Stomach (tissue), 9 donors: ENCODE measurements around the gene LPAR3. TPM values are rescaled to one million over a fixed set of nuclear protein-coding genes. Genes with fewer than 3 reads are reported as not detected.

ENCODE experiments used
- DNase-seq, 2 donors: peaks; one replicate each; pipeline versions ENCODE4 v3.0.0 to v3.0.0-alpha.2; 2013 to 2019
- H3K27ac ChIP-seq, 5 donors: fragments of 200-600 bp in 4 of 5; sonication (generic) in 4 of 5; one replicate each; pipeline ENCODE4 v1.5.1; 2013 to 2019; ENCODE audit warnings: mild to moderate bottlenecking in 1 of 5, moderate library complexity in 1 of 5
- H3K27me3 ChIP-seq, 3 donors: fragments of 200-600 bp; sonication (generic); one replicate each; pipeline ENCODE4 v1.5.1; 2017 to 2019; ENCODE audit warnings: mixed run types in 1 of 3
- H3K36me3 ChIP-seq, 4 donors: fragments of 200-600 bp; sonication (generic); 1 replicate in 3 of 4; 2 replicates in 1 of 4; pipeline ENCODE4 v1.5.1; 2016 to 2019
- H3K4me1 ChIP-seq, 4 donors: fragments of 200-600 bp; sonication (generic); one replicate each; pipeline ENCODE4 v1.5.1; 2016 to 2019
- H3K4me3 ChIP-seq, 4 donors: fragments of 200-600 bp; sonication (generic) in 3 of 4; one replicate each; pipeline ENCODE4 v1.5.1; 2016 to 2019; ENCODE audit warnings: mild to moderate bottlenecking in 1 of 4
- H3K9me3 ChIP-seq, 4 donors: fragments of 200-600 bp; sonication (generic); one replicate each; pipeline ENCODE4 v1.5.1; 2016 to 2019
- CTCF ChIP-seq, 7 experiments: fragments of 450-650 bp in 4 of 7; fragments of 200-600 bp in 3 of 7; sonication (generic) in 3 of 7; IDR thresholded peaks; one replicate each; pipeline ENCODE4 v1.5.1; 2016 to 2019; ENCODE audit warnings: antibody characterized with exemption in 7 of 7, control low read depth in 2 of 7, mild to moderate bottlenecking in 1 of 7
- EP300 ChIP-seq: sonication (generic); formaldehyde crosslinking; IDR thresholded peaks from one replicate; pipeline ENCODE4 v1.6.1; 2017; ENCODE audit warnings: antibody characterized with exemption
- POLR2A ChIP-seq, 4 donors: fragments of 450-650 bp; IDR thresholded peaks; one replicate each; pipeline ENCODE4 v1.6.1; 2016; ENCODE audit warnings: antibody characterized with exemption in 4 of 4, control low read depth in 2 of 4, mild to moderate bottlenecking in 1 of 4, moderate library complexity in 1 of 4
- POLR2AphosphoS5 ChIP-seq, 3 donors: sonication (generic); formaldehyde crosslinking; IDR thresholded peaks; one replicate each; pipeline ENCODE4 v1.6.1; 2016; ENCODE audit warnings: antibody characterized with exemption in 3 of 3
- WGBS, 5 donors: extraction: QIAGEN DNeasy Blood & Tissue Kit in 3 of 5; methylation state at CpG; one replicate each; pipeline versions ENCODE4 v1.1.5 to v1.1.7; 2013 to 2018; 5-methylcytosine and 5-hydroxymethylcytosine counted together
- intact Hi-C: fragments of 100-400 bp; cut with DNase I; formaldehyde crosslinking; loops from one replicate; pipeline ENCODE4 v1.15.1; 2023; ENCODE audit warnings: low total_unique reads
- polyA plus RNA-seq, 3 donors: library from polyadenylated mRNA; stranded (reverse); fragments of 200-250 nt; gene quantifications; one replicate each; pipeline ENCODE4 v1.2.3, GENCODE V29; 2013
- total RNA-seq, 5 donors: library from RNA; depleted of rRNA; stranded (reverse); fragments of >200 nt; gene quantifications; one replicate each; pipeline versions ENCODE4 v1.1.0 to v1.2.3, GENCODE V29; 2014 to 2016
- donor health status: healthy with polysubstance abuse.
- donor health status: Bipolar disorder and iron deficiency.
- donor health status: healthy.

The LPAR3 gene
- total and polyA plus RNA-seq, 8 donors = 0.12 to 2.7 (median 1.2) TPM; not detected in 3

GRCh38 chr1:84845357-84845756 lies 47.6 kb downstream of the LPAR3 start:
- H3K4me3 ChIP-seq = no peak overlapping the region
- no peak for DNase-seq
- H3K27me3 ChIP-seq = no peaks in the 10 kb centered on the region
- H3K27ac ChIP-seq = no peak overlapping the region
- H3K36me3 ChIP-seq = no peaks in the 10 kb centered on the region
- peaks cover 10 to 30% (median 15%) of the 10 kb centered on the region in 4 donors for H3K4me1 ChIP-seq
- TF ChIP-seq POLR2AphosphoS5 (IDR thresholded peaks at IDR 0.05) (no peak), POLR2A (IDR thresholded peaks at IDR 0.05) (no peak), CTCF (IDR thresholded peaks at IDR 0.05) (no peak), EP300 (no peak)
- intact Hi-C loops = no loop called here
- 83 to 92% (median 89%) methylated on average over 2 of the region's 2 CpGs for WGBS, 5 donors
- no peaks in the 10 kb centered on the region for H3K9me3 ChIP-seq

- no peak overlapping the region for H3K27ac ChIP-seq
- no peaks in the 10 kb centered on the region for H3K27me3 ChIP-seq
- peaks cover 10 to 30% (median 15%) of the 10 kb centered on the region in 4 donors for H3K4me1 ChIP-seq
- no peak for TF ChIP-seq POLR2AphosphoS5 (IDR thresholded peaks at IDR 0.05)
- no peak for TF ChIP-seq CTCF (IDR thresholded peaks at IDR 0.05)
- no peak for TF ChIP-seq EP300
- TF ChIP-seq POLR2A (IDR thresholded peaks at IDR 0.05) = no peak
- H3K36me3 ChIP-seq = no peaks in the 10 kb centered on the region
- H3K4me3 ChIP-seq = no peak overlapping the region
- no peaks in the 10 kb centered on the region for H3K9me3 ChIP-seq
- DNase-seq = no peak
- intact Hi-C loops = no loop called here
These were observed 48.9 kb downstream of the LPAR3 start for GRCh38 chr1:84844094-84844493.

- Histone ChIP-seq H3K9me3 (no peaks in the 10 kb centered on the region), H3K36me3 (no peaks in the 10 kb centered on the region), H3K4me3 (no peak overlapping the region), H3K4me1 (peaks cover 9 to 28% (median 12%) of the 10 kb centered on the region in 4 donors), H3K27me3 (no peaks in the 10 kb centered on the region), H3K27ac (peak overlapping the region in 1 of 5 donors; percentile 33)
- no peak for TF ChIP-seq POLR2A (IDR thresholded peaks at IDR 0.05)
- TF ChIP-seq POLR2AphosphoS5 (IDR thresholded peaks at IDR 0.05) = no peak
- no peak for TF ChIP-seq CTCF (IDR thresholded peaks at IDR 0.05)
- TF ChIP-seq EP300 = no peak
- peak in 1 of 2 donors; percentile 34 for DNase-seq
- intact Hi-C loops = no loop called here
- 34 to 60% (median 49%) methylated on average over 3 of the region's 3 CpGs for WGBS, 5 donors
These were observed 50.2 kb downstream of the LPAR3 start for GRCh38 chr1:84842748-84843231.

- H3K4me3 ChIP-seq = no peak overlapping the region
- no peak for TF ChIP-seq EP300
- no peak for TF ChIP-seq POLR2AphosphoS5 (IDR thresholded peaks at IDR 0.05)
- TF ChIP-seq POLR2A (IDR thresholded peaks at IDR 0.05) = no peak
- TF ChIP-seq CTCF (IDR thresholded peaks at IDR 0.05) = no peak
- no peaks in the 10 kb centered on the region for H3K27me3 ChIP-seq
- no peaks in the 10 kb centered on the region for H3K36me3 ChIP-seq
- H3K9me3 ChIP-seq = no peaks in the 10 kb centered on the region
- H3K27ac ChIP-seq = no peak overlapping the region
- peaks cover under 1 to 19% (median 4%) of the 10 kb centered on the region in 4 donors for H3K4me1 ChIP-seq
- 48 to 71% (median 58%) methylated on average over 2 of the region's 2 CpGs for WGBS, 5 donors
- no peak for DNase-seq
- intact Hi-C loops = no loop called here
These were observed 51.0 kb downstream of the LPAR3 start for GRCh38 chr1:84841971-84842370.
